H9 (cell line): ENCODE measurements around the gene ULK4. TPM values are rescaled to one million over a fixed set of nuclear protein-coding genes. Genes with fewer than 3 reads are reported as not detected.

Experiments used
- DNase-seq: peaks from one replicate; pipeline ENCODE4 v3.0.0-alpha.2; 2017
- H2AFZ ChIP-seq: one replicate; pipeline ENCODE4 v1.6.1; 2013; ENCODE audit warnings: mild to moderate bottlenecking, low read length, control low read depth, moderate library complexity
- H2AK5ac ChIP-seq: 2 replicates; pipeline ENCODE4 v1.6.1; 2013; ENCODE audit warnings: low read length, control low read depth, mixed read lengths; ENCODE audit not compliant: insufficient read length
- H2BK120ac ChIP-seq: one replicate; pipeline ENCODE4 v1.6.1; 2013; ENCODE audit warnings: low read depth, mild to moderate bottlenecking, low read length, control low read depth, inconsistent platforms; ENCODE audit not compliant: poor library complexity, severe bottlenecking
- H2BK12ac ChIP-seq: 2 replicates; pipeline ENCODE4 v1.6.1; 2013; ENCODE audit warnings: low read length, control low read depth, mixed read lengths, low read depth; ENCODE audit not compliant: insufficient read length
- H2BK15ac ChIP-seq: 2 replicates; pipeline ENCODE4 v1.6.1; 2013; ENCODE audit warnings: low read depth, low read length, control low read depth
- H2BK20ac ChIP-seq: one replicate; pipeline ENCODE4 v1.6.1; 2013; ENCODE audit warnings: low read depth, mild to moderate bottlenecking, low read length, control low read depth, inconsistent platforms; ENCODE audit not compliant: poor library complexity, severe bottlenecking
- H2BK5ac ChIP-seq: 2 replicates; pipeline ENCODE4 v1.6.1; 2013; ENCODE audit warnings: low read length, control low read depth, mixed read lengths; ENCODE audit not compliant: insufficient read length
- H3K14ac ChIP-seq: 2 replicates; pipeline ENCODE4 v1.6.1; 2013; ENCODE audit warnings: low read length, control low read depth; ENCODE audit not compliant: insufficient read depth
- H3K18ac ChIP-seq: 2 replicates; pipeline ENCODE4 v1.6.1; 2013; ENCODE audit warnings: low read depth, mild to moderate bottlenecking, mixed read lengths, low read length, control low read depth; ENCODE audit not compliant: insufficient read length
- H3K23ac ChIP-seq: 2 replicates; pipeline ENCODE4 v1.6.1; 2013; ENCODE audit warnings: low read length, control low read depth, mixed read lengths, low read depth; ENCODE audit not compliant: insufficient read length
- H3K23me2 ChIP-seq: 2 replicates; pipeline ENCODE4 v1.6.1; 2013; ENCODE audit warnings: low read depth, mild to moderate bottlenecking, mixed read lengths, low read length, control low read depth; ENCODE audit not compliant: insufficient read length, poor library complexity, severe bottlenecking
- H3K27ac ChIP-seq: 2 replicates; pipeline ENCODE4 v1.5.1; 2013; ENCODE audit warnings: low read length, control low read depth, mixed read lengths, low read depth; ENCODE audit not compliant: insufficient read length
- H3K27me3 ChIP-seq: 2 replicates; pipeline ENCODE4 v1.6.1; 2013; ENCODE audit warnings: low read length, control low read depth, inconsistent platforms; ENCODE audit not compliant: insufficient read depth
- H3K4ac ChIP-seq: 2 replicates; pipeline ENCODE4 v1.6.1; 2013; ENCODE audit warnings: low read depth, mild to moderate bottlenecking, control low read depth, inconsistent platforms, low read length, moderate library complexity
- H3K4me1 ChIP-seq: 2 replicates; pipeline ENCODE4 v1.6.1; 2013; ENCODE audit warnings: low read length, control low read depth, inconsistent platforms; ENCODE audit not compliant: insufficient read depth
- H3K4me2 ChIP-seq: 2 replicates; pipeline ENCODE4 v1.6.1; 2013; ENCODE audit warnings: low read length, control low read depth, mixed read lengths; ENCODE audit not compliant: insufficient read length, insufficient read depth
- H3K56ac ChIP-seq: 2 replicates; pipeline ENCODE4 v1.6.1; 2013; ENCODE audit warnings: low read depth, mild to moderate bottlenecking, mixed read lengths, low read length, control low read depth; ENCODE audit not compliant: insufficient read length
- H3K79me1 ChIP-seq: 2 replicates; pipeline ENCODE4 v1.6.1; 2013; ENCODE audit warnings: low read depth, mild to moderate bottlenecking, moderate library complexity, low read length, control low read depth, inconsistent platforms; ENCODE audit not compliant: insufficient read depth, poor library complexity, severe bottlenecking
- H3K79me2 ChIP-seq: 2 replicates; pipeline ENCODE4 v1.6.1; 2013; ENCODE audit warnings: low read length, control low read depth, inconsistent platforms; ENCODE audit not compliant: insufficient read depth
- H3K9ac ChIP-seq: 2 replicates; pipeline ENCODE4 v1.6.1; 2013; ENCODE audit warnings: low read length, control low read depth, mixed read lengths; ENCODE audit not compliant: insufficient read length; ENCODE audit errors: extremely low read depth
- H3K9me3 ChIP-seq: one replicate; pipeline ENCODE4 v1.6.1; 2013; ENCODE audit warnings: low read depth, low read length, inconsistent platforms; ENCODE audit not compliant: control insufficient read depth
- H3T11ph ChIP-seq: one replicate; pipeline ENCODE4 v1.6.1; 2013; ENCODE audit warnings: mild to moderate bottlenecking, low read length, control low read depth, inconsistent platforms
- H4K20me1 ChIP-seq: one replicate; pipeline ENCODE4 v1.6.1; 2013; ENCODE audit not compliant: control insufficient read depth, insufficient read length, insufficient read depth
- H4K5ac ChIP-seq: 2 replicates; pipeline ENCODE4 v1.6.1; 2013; ENCODE audit warnings: low read depth, mild to moderate bottlenecking, mixed read lengths, low read length, control low read depth; ENCODE audit not compliant: insufficient read length
- H4K8ac ChIP-seq: replicated peaks from 2 replicates; pipeline ENCODE4 v1.6.1; 2013; ENCODE audit warnings: low read length, control low read depth, mixed read lengths, low read depth; ENCODE audit not compliant: insufficient read length
- H4K91ac ChIP-seq: 2 replicates; pipeline ENCODE4 v1.6.1; 2013; ENCODE audit warnings: low read depth, mild to moderate bottlenecking, moderate library complexity, mixed read lengths, low read length, control low read depth; ENCODE audit not compliant: insufficient read length
- H3K27ac Mint-ChIP-seq, 3 experiments: 2 replicates in 2 of 3; 3 replicates in 1 of 3; pipeline ENCODE4 v1.8.0; 2020 to 2021; ENCODE audit warnings: mixed read lengths in 3 of 3, mild to moderate bottlenecking in 1 of 3, moderate library complexity in 1 of 3
- H3K27me3 Mint-ChIP-seq: 2 replicates; pipeline ENCODE4 v1.8.0; 2021; ENCODE audit warnings: low read depth, mild to moderate bottlenecking, moderate library complexity, mixed read lengths
- H3K36me3 Mint-ChIP-seq, 3 experiments: 2 replicates in 2 of 3; 3 replicates in 1 of 3; pipeline ENCODE4 v1.8.0; 2020 to 2021; ENCODE audit warnings: low read depth in 3 of 3, mixed read lengths in 3 of 3; ENCODE audit not compliant: insufficient read depth in 1 of 3
- H3K4me1 Mint-ChIP-seq, 2 experiments: 2 replicates each; pipeline ENCODE4 v1.8.0; 2020; ENCODE audit warnings: mixed read lengths in 2 of 2
- H3K4me3 Mint-ChIP-seq, 2 experiments: 2 replicates in 1 of 2; 3 replicates in 1 of 2; pipeline ENCODE4 v1.8.0; 2020 to 2021; ENCODE audit warnings: mild to moderate bottlenecking in 2 of 2, mixed read lengths in 2 of 2, moderate library complexity in 1 of 2
- H3K9me3 Mint-ChIP-seq, 2 experiments: 2 replicates in 1 of 2; 3 replicates in 1 of 2; pipeline ENCODE4 v1.8.0; 2020; ENCODE audit warnings: mild to moderate bottlenecking in 2 of 2, mixed read lengths in 2 of 2, moderate library complexity in 1 of 2
- WGBS: extraction: QIAGEN DNeasy Blood & Tissue Kit; methylation state at CpG from one replicate; pipeline ENCODE4 v1.1.7; 2013; ENCODE audit warnings: missing lambda C conversion rate, low lambda C conversion rate, mixed read lengths; ENCODE audit not compliant: insufficient read length; ENCODE audit errors: extremely low coverage; 5-methylcytosine and 5-hydroxymethylcytosine counted together
- total RNA-seq: library from RNA; stranded (reverse); gene quantifications from 2 replicates; pipeline ENCODE4 v1.2.1, GENCODE V29; 2021
- TF ChIP-seq, protein P1 (sequence below): fragments of 200-600 bp; sonication (generic); conservative IDR thresholded peaks from 3 replicates; pipeline ENCODE4 v1.8.0; 2021; ENCODE audit warnings: antibody characterized with exemption, mild to moderate bottlenecking

Gene ULK4
- total RNA-seq, 1 experiment from 2014 or later = 12.9 TPM

DNA sequence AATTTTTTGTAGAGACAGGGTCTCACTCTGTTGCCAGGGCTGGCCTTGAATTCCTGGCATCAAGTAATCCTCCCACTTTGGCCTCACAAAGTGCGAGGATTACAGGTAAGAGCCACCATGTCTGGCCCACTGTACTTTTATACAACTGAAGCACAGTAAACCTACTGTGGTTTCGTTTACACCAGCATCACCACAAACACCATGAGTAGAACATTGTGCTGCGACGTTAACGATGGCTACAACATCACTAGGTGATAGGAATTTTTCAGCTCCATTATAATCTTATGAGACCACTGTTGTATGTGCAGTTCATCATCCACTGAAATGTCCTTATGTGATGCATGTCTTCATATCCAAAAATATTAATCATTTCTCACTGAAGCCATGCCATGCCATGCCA lies 750.9 kb downstream of the ULK4 start:
- H2BK120ac ChIP-seq = no peak overlapping the region
- no peak overlapping the region for H3K23ac ChIP-seq
- H3K18ac ChIP-seq = no peak overlapping the region
- H3K14ac ChIP-seq = no peak overlapping the region
- H3T11ph ChIP-seq = no peak overlapping the region
- no CpG with 5 or more reads among the region's 5 CpGs for WGBS
- Mint-ChIP-seq H3K36me3 (peaks cover 5 to 17% (median 11%) of the 10 kb centered on the region in 3 experiments), H3K4me1 (peaks cover 75 to 77% of the 10 kb centered on the region in 2 experiments), H3K27me3 (no peaks in the 10 kb centered on the region), H3K27ac (no peak overlapping the region), H3K9me3 (no peaks in the 10 kb centered on the region), H3K4me3 (no peak overlapping the region)
- H3K9me3 ChIP-seq = no peaks in the 10 kb centered on the region
- H2AK5ac ChIP-seq = no peak overlapping the region
- no peak overlapping the region for H4K91ac ChIP-seq
- H4K5ac ChIP-seq = no peak overlapping the region
- H3K27me3 ChIP-seq = no peaks in the 10 kb centered on the region
- no peaks in the 10 kb centered on the region for H3K23me2 ChIP-seq
- H4K20me1 ChIP-seq = no peaks in the 10 kb centered on the region
- H3K4ac ChIP-seq = no peak overlapping the region
- H3K79me2 ChIP-seq = peaks cover 84% of the 10 kb centered on the region
- H3K27ac ChIP-seq = no peak overlapping the region
- no peak overlapping the region for H3K56ac ChIP-seq
- no peak for DNase-seq
- H4K8ac ChIP-seq = no peak overlapping the region
- no peak overlapping the region for H2BK20ac ChIP-seq
- peaks cover 9% of the 10 kb centered on the region for H3K79me1 ChIP-seq
- no peak overlapping the region for H2BK12ac ChIP-seq
- H2BK15ac ChIP-seq = no peak overlapping the region
- H3K9ac ChIP-seq = no peak overlapping the region
- no peak overlapping the region for H2AFZ ChIP-seq
- TF ChIP-seq, protein P1, sequence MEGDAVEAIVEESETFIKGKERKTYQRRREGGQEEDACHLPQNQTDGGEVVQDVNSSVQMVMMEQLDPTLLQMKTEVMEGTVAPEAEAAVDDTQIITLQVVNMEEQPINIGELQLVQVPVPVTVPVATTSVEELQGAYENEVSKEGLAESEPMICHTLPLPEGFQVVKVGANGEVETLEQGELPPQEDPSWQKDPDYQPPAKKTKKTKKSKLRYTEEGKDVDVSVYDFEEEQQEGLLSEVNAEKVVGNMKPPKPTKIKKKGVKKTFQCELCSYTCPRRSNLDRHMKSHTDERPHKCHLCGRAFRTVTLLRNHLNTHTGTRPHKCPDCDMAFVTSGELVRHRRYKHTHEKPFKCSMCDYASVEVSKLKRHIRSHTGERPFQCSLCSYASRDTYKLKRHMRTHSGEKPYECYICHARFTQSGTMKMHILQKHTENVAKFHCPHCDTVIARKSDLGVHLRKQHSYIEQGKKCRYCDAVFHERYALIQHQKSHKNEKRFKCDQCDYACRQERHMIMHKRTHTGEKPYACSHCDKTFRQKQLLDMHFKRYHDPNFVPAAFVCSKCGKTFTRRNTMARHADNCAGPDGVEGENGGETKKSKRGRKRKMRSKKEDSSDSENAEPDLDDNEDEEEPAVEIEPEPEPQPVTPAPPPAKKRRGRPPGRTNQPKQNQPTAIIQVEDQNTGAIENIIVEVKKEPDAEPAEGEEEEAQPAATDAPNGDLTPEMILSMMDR = no peak
- H3K4me2 ChIP-seq = no peak overlapping the region
- peaks cover 3% of the 10 kb centered on the region; the same call in 1 of the 2 replicates for H3K4me1 ChIP-seq
- H2BK5ac ChIP-seq = no peak overlapping the region
